ENCODE results near the gene NR1D1.

Gene NR1D1

GRCh38 chr17:40086150-40087044 is 14.0 kb downstream of the NR1D1 start:
- Histone ChIP-seq H3K4me1 (ENCODE audit: low read length) (no peaks in the 10 kb centered on the region), H3K4me3 (ENCODE audit: low read length) (no peak overlapping the region), H3K27ac (ENCODE audit: low read length) (no peak overlapping the region), H3K9ac (ENCODE audit: low read length) (no peak overlapping the region), H3K36me3 (replicated peaks; ENCODE audit: insufficient read depth, low read length) (no peaks in the 10 kb centered on the region), H3K9me3 (replicated peaks; ENCODE audit: insufficient read depth, low read length) (no peaks in the 10 kb centered on the region), H4K20me1 (ENCODE audit: insufficient read depth, low read length) (no peaks in the 10 kb centered on the region), H2AFZ (ENCODE audit: low read length) (no peak overlapping the region), H3F3A (ENCODE audit: insufficient read depth, low read length) (no peaks in the 10 kb centered on the region), H3K79me2 (ENCODE audit: low read length) (no peaks in the 10 kb centered on the region), H3K4me2 (ENCODE audit: low read depth, low read length) (no peak overlapping the region), H3K9me2 (replicated peaks; ENCODE audit: insufficient read depth, low read length) (no peaks in the 10 kb centered on the region), H3K27me3 (replicated peaks; ENCODE audit: insufficient read depth, low read length) (no peaks in the 10 kb centered on the region)
- TF ChIP-seq EZH2phosphoT487 (IDR thresholded peaks at IDR 0.05; ENCODE audit: low read length): no peak
- no peak for TF ChIP-seq EZH2 (optimal IDR thresholded peaks at IDR 0.05; ENCODE audit: low read depth, low read length)
- TF ChIP-seq, protein P1, sequence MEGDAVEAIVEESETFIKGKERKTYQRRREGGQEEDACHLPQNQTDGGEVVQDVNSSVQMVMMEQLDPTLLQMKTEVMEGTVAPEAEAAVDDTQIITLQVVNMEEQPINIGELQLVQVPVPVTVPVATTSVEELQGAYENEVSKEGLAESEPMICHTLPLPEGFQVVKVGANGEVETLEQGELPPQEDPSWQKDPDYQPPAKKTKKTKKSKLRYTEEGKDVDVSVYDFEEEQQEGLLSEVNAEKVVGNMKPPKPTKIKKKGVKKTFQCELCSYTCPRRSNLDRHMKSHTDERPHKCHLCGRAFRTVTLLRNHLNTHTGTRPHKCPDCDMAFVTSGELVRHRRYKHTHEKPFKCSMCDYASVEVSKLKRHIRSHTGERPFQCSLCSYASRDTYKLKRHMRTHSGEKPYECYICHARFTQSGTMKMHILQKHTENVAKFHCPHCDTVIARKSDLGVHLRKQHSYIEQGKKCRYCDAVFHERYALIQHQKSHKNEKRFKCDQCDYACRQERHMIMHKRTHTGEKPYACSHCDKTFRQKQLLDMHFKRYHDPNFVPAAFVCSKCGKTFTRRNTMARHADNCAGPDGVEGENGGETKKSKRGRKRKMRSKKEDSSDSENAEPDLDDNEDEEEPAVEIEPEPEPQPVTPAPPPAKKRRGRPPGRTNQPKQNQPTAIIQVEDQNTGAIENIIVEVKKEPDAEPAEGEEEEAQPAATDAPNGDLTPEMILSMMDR (IDR thresholded peaks at IDR 0.05; ENCODE audit: low read length): peak; percentile 79
- DNase-seq: peak; percentile 34

DNA sequence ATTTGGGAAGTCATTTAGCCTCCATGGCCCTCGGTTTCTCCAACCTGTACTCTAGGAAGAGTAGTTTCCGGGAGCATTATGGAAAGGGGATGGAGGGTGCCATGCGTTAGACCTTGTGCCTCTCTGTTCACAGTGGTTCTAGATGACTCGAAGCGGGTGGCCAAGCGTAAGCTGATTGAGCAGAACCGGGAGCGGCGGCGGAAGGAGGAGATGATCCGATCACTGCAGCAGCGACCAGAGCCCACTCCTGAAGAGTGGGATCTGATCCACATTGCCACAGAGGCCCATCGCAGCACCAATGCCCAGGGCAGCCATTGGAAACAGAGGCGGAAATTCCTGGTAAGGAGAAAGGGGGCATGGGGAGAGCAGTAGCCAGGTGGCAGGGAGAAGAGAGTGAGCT is 15.9 kb downstream of the NR1D1 start:
- no peak for DNase-seq
- no peaks in the 10 kb centered on the region for H3K9me2 ChIP-seq (replicated peaks; ENCODE audit: insufficient read depth, low read length)
- no peak overlapping the region for H2AFZ ChIP-seq (ENCODE audit: low read length)
- no peaks in the 10 kb centered on the region for H3K4me1 ChIP-seq (ENCODE audit: low read length)
- H3K9ac ChIP-seq (ENCODE audit: low read length): no peak overlapping the region
- H3K79me2 ChIP-seq (ENCODE audit: low read length): no peaks in the 10 kb centered on the region
- H3K9me3 ChIP-seq (replicated peaks; ENCODE audit: insufficient read depth, low read length): no peaks in the 10 kb centered on the region
- no peaks in the 10 kb centered on the region for H3F3A ChIP-seq (ENCODE audit: insufficient read depth, low read length)
- H3K27ac ChIP-seq (ENCODE audit: low read length): no peak overlapping the region
- no peaks in the 10 kb centered on the region for H3K36me3 ChIP-seq (replicated peaks; ENCODE audit: insufficient read depth, low read length)
- no peak for TF ChIP-seq EZH2 (optimal IDR thresholded peaks at IDR 0.05; ENCODE audit: low read depth, low read length)
- TF ChIP-seq, protein P1 (IDR thresholded peaks at IDR 0.05; ENCODE audit: low read length): no peak
- no peak for TF ChIP-seq EZH2phosphoT487 (IDR thresholded peaks at IDR 0.05; ENCODE audit: low read length)
- H3K4me2 ChIP-seq (ENCODE audit: low read depth, low read length): no peak overlapping the region
- no peaks in the 10 kb centered on the region for H3K27me3 ChIP-seq (replicated peaks; ENCODE audit: insufficient read depth, low read length)
- H3K4me3 ChIP-seq (ENCODE audit: low read length): no peak overlapping the region
- no peaks in the 10 kb centered on the region for H4K20me1 ChIP-seq (ENCODE audit: insufficient read depth, low read length)

GRCh38 chr17:40079545-40079944 is 20.8 kb downstream of the NR1D1 start:
- H2AFZ ChIP-seq (ENCODE audit: low read length): no peak overlapping the region
- no peak overlapping the region for H3K27ac ChIP-seq (ENCODE audit: low read length)
- H3K9me3 ChIP-seq (replicated peaks; ENCODE audit: insufficient read depth, low read length): no peaks in the 10 kb centered on the region
- H3K9ac ChIP-seq (ENCODE audit: low read length): no peak overlapping the region
- no peaks in the 10 kb centered on the region for H3K27me3 ChIP-seq (replicated peaks; ENCODE audit: insufficient read depth, low read length)
- no peaks in the 10 kb centered on the region for H4K20me1 ChIP-seq (ENCODE audit: insufficient read depth, low read length)
- no peak overlapping the region for H3K4me2 ChIP-seq (ENCODE audit: low read depth, low read length)
- H3K36me3 ChIP-seq (replicated peaks; ENCODE audit: insufficient read depth, low read length): no peaks in the 10 kb centered on the region
- H3K9me2 ChIP-seq (replicated peaks; ENCODE audit: insufficient read depth, low read length): no peaks in the 10 kb centered on the region
- H3K79me2 ChIP-seq (ENCODE audit: low read length): no peaks in the 10 kb centered on the region
- TF ChIP-seq, protein P1 (IDR thresholded peaks at IDR 0.05; ENCODE audit: low read length): no peak
- no peak for TF ChIP-seq EZH2 (optimal IDR thresholded peaks at IDR 0.05; ENCODE audit: low read depth, low read length)
- TF ChIP-seq EZH2phosphoT487 (IDR thresholded peaks at IDR 0.05; ENCODE audit: low read length): no peak
- peaks cover 3% of the 10 kb centered on the region; the same call in 1 of the 2 replicates for H3K4me1 ChIP-seq (ENCODE audit: low read length)
- no peak for DNase-seq
- no peak overlapping the region for H3K4me3 ChIP-seq (ENCODE audit: low read length)
- no peaks in the 10 kb centered on the region for H3F3A ChIP-seq (ENCODE audit: insufficient read depth, low read length)

Measured in MM.1S (cell line).